SU-DHL-6 (cell line): ENCODE data around the gene ZMYM4.

Source experiments
- H2AFZ ChIP-seq: fragments of 200-600 bp; sonication (generic); 2 replicates; pipeline ENCODE4 v1.6.1; 2014; ENCODE audit warnings: low read depth, mild to moderate bottlenecking, moderate library complexity, mixed read lengths, antibody characterized with exemption, low read length; ENCODE audit not compliant: severe bottlenecking
- H3F3A ChIP-seq: fragments of 200-600 bp; shearing (Covaris generic); 2 replicates; pipeline ENCODE4 v1.6.0; 2016; ENCODE audit warnings: antibody characterized with exemption, mild to moderate bottlenecking; ENCODE audit not compliant: insufficient read depth
- H3K27ac ChIP-seq: fragments of 200-600 bp; sonication (generic); 2 replicates; pipeline ENCODE4 v1.5.1; 2016; ENCODE audit warnings: low read depth, mild to moderate bottlenecking, low read length, moderate library complexity, mixed read lengths
- H3K27me3 ChIP-seq: fragments of 200-600 bp; sonication (generic), shearing (Covaris generic); 2 replicates; pipeline ENCODE4 v1.6.0; 2014; ENCODE audit warnings: mild to moderate bottlenecking, low read length
- H3K36me3 ChIP-seq: fragments of 200-600 bp; sonication (generic); 2 replicates; pipeline ENCODE4 v1.6.1; 2014; ENCODE audit warnings: mild to moderate bottlenecking, low read length, mixed read lengths
- H3K4me2 ChIP-seq: fragments of 300-600, 200-600 bp; shearing (Covaris generic), sonication (generic); 2 replicates; pipeline ENCODE4 v1.6.0; 2014; ENCODE audit warnings: low read length, low read depth, mild to moderate bottlenecking; ENCODE audit not compliant: poor library complexity, severe bottlenecking
- H3K4me3 ChIP-seq: fragments of 200-600 bp; sonication (generic); 2 replicates; pipeline ENCODE4 v1.5.1; 2014; ENCODE audit warnings: antibody characterized with exemption, low read length, mild to moderate bottlenecking, mixed read lengths; ENCODE audit not compliant: insufficient read depth, poor library complexity, severe bottlenecking
- H3K79me2 ChIP-seq: fragments of 200-600 bp; sonication (generic); 2 replicates; pipeline ENCODE4 v1.6.1; 2014; ENCODE audit warnings: mild to moderate bottlenecking, low read length, moderate library complexity; ENCODE audit not compliant: insufficient read depth
- H3K9ac ChIP-seq: fragments of 200-600 bp; sonication (generic); 2 replicates; pipeline ENCODE4 v1.7.0; 2014; ENCODE audit warnings: mild to moderate bottlenecking, low read length
- H3K9me2 ChIP-seq: fragments of 200-600 bp; sonication (generic); replicated peaks from 2 replicates; pipeline ENCODE4 v1.6.1; 2014; ENCODE audit warnings: low read length; ENCODE audit not compliant: insufficient read depth
- H3K9me3 ChIP-seq: fragments of 200-600 bp; sonication (generic); 2 replicates; pipeline ENCODE4 v1.6.1; 2014; ENCODE audit warnings: low read length, mixed read lengths; ENCODE audit not compliant: insufficient read depth
- H4K20me1 ChIP-seq: fragments of 200-600 bp; sonication (generic); 2 replicates; pipeline ENCODE4 v1.6.1; 2014; ENCODE audit warnings: low read depth, mild to moderate bottlenecking, antibody characterized with exemption, low read length, moderate library complexity, mixed read lengths
- CTCF ChIP-seq: fragments of 200-600 bp; sonication (generic); IDR thresholded peaks from one replicate; pipeline ENCODE4 v1.5.1; 2017; ENCODE audit warnings: antibody characterized with exemption, mild to moderate bottlenecking, low read length, moderate library complexity; ENCODE audit not compliant: insufficient read depth, poor library complexity, severe bottlenecking
- EZH2phosphoT487 ChIP-seq: fragments of 200-600 bp; sonication (generic), shearing (Covaris generic); conservative IDR thresholded peaks from 2 replicates; pipeline ENCODE4 v1.6.1; 2018; ENCODE audit warnings: mild to moderate bottlenecking, antibody characterized with exemption, low read length, moderate library complexity, mixed read lengths

The ZMYM4 gene

GRCh38 chr1:35278886-35279554 lies 10.5 kb downstream of the ZMYM4 start:
- Histone ChIP-seq H3K4me3 (no peak overlapping the region), H3K36me3 (no peaks in the 10 kb centered on the region), H3K9ac (no peak overlapping the region), H2AFZ (no peak overlapping the region), H3K9me2 (no peaks in the 10 kb centered on the region), H3F3A (no peaks in the 10 kb centered on the region), H3K27me3 (no peaks in the 10 kb centered on the region), H3K27ac (no peak overlapping the region), H3K9me3 (no peaks in the 10 kb centered on the region), H4K20me1 (no peaks in the 10 kb centered on the region), H3K4me2 (no peak overlapping the region), H3K79me2 (peaks cover 29% of the 10 kb centered on the region; the same call in 1 of the 2 replicates)
- TF ChIP-seq CTCF (no peak), EZH2phosphoT487 (no peak)

- Histone ChIP-seq H3K27ac (no peak overlapping the region), H3K4me3 (no peak overlapping the region), H3K79me2 (peaks cover 24% of the 10 kb centered on the region; the same call in 1 of the 2 replicates), H3K9me2 (no peaks in the 10 kb centered on the region), H3K9ac (no peak overlapping the region), H3K27me3 (no peaks in the 10 kb centered on the region), H3K36me3 (no peaks in the 10 kb centered on the region), H3F3A (no peaks in the 10 kb centered on the region), H4K20me1 (no peaks in the 10 kb centered on the region), H3K4me2 (no peak overlapping the region), H2AFZ (no peak overlapping the region), H3K9me3 (no peaks in the 10 kb centered on the region)
- no peak for TF ChIP-seq CTCF
- no peak for TF ChIP-seq EZH2phosphoT487
Observed at GRCh38 chr1:35279555-35279904, 11.0 kb downstream of the ZMYM4 start.

GRCh38 chr1:35280006-35280405 lies 11.5 kb downstream of the ZMYM4 start:
- Histone ChIP-seq H4K20me1 (no peaks in the 10 kb centered on the region), H3F3A (no peaks in the 10 kb centered on the region), H3K27ac (no peak overlapping the region), H3K4me2 (no peak overlapping the region), H3K4me3 (no peak overlapping the region), H3K27me3 (no peaks in the 10 kb centered on the region), H2AFZ (no peak overlapping the region), H3K9me2 (no peaks in the 10 kb centered on the region), H3K79me2 (peaks cover 21% of the 10 kb centered on the region; the same call in 1 of the 2 replicates), H3K9ac (no peak overlapping the region), H3K9me3 (no peaks in the 10 kb centered on the region), H3K36me3 (no peaks in the 10 kb centered on the region)
- TF ChIP-seq CTCF (no peak), EZH2phosphoT487 (no peak)
